Ishikawa (cell line): ENCODE data around the gene PARP14.

Experiments used
- CREB1 ChIP-seq: IDR thresholded peaks from 2 replicates; pipeline ENCODE4 v1.6.1; 2012; ENCODE audit warnings: low read depth
- EP300 ChIP-seq: IDR thresholded peaks from 2 replicates; pipeline ENCODE4 v1.6.1; 2012; ENCODE audit warnings: borderline replicate concordance
- FOXM1 ChIP-seq: IDR thresholded peaks from 2 replicates; pipeline ENCODE4 v1.6.1; 2012; ENCODE audit warnings: low read depth, borderline replicate concordance
- MAX ChIP-seq: IDR thresholded peaks from 2 replicates; pipeline ENCODE4 v1.6.1; 2012
- REST ChIP-seq: IDR thresholded peaks from 2 replicates; pipeline ENCODE4 v1.6.1; 2012; ENCODE audit warnings: low read depth, mild to moderate bottlenecking
- TEAD4 ChIP-seq: IDR thresholded peaks from 2 replicates; pipeline ENCODE4 v1.6.1; 2012

- TF ChIP-seq FOXM1: no peak
- TF ChIP-seq CREB1: no peak
- no peak for TF ChIP-seq MAX
- no peak for TF ChIP-seq REST
- TF ChIP-seq EP300: no peak
- no peak for TF ChIP-seq TEAD4
These were observed 2.1 kb upstream of the PARP14 start for GRCh38 chr3:122678506-122678905.
